T-helper 9 cell (primary cell): ENCODE data around the gene SHANK2.
"Not testable (repeated sequence)": the region's sequence is repeated elsewhere in the genome, so short reads cannot be mapped to it uniquely, and the experiment has no call there.

Experiments
- DNase-seq: peaks from one replicate; pipeline ENCODE4 v3.0.0-alpha.2; 2020

The SHANK2 gene

GRCh38 chr11:71244116-71244810, 8.1 kb downstream of the SHANK2 start:
- DNase-seq = no peak

- DNase-seq = no peak
These were observed 10.0 kb downstream of the SHANK2 start for GRCh38 chr11:71242391-71242790.

- DNase-seq = no peak
These were observed 10.6 kb downstream of the SHANK2 start for GRCh38 chr11:71241721-71242259.

GRCh38 chr11:71240865-71241691, 11.3 kb downstream of the SHANK2 start:
- no peak for DNase-seq

GRCh38 chr11:71240061-71240690, 12.2 kb downstream of the SHANK2 start:
- no peak for DNase-seq

GRCh38 chr11:71239581-71239980, 12.8 kb downstream of the SHANK2 start:
- DNase-seq = no peak

GRCh38 chr11:71238941-71239340, 13.4 kb downstream of the SHANK2 start:
- DNase-seq = no peak

- no peak for DNase-seq
These were observed 14.0 kb downstream of the SHANK2 start for GRCh38 chr11:71238285-71238875.

GRCh38 chr11:71237853-71238252, 14.5 kb downstream of the SHANK2 start:
- DNase-seq = no peak

GRCh38 chr11:71236836-71237475, 15.4 kb downstream of the SHANK2 start:
- DNase-seq = no peak

- no peak for DNase-seq
These were observed 16.7 kb downstream of the SHANK2 start for GRCh38 chr11:71235719-71236118.

- not testable (repeated sequence) for DNase-seq
These were observed 18.2 kb downstream of the SHANK2 start for GRCh38 chr11:71233896-71234852.

- DNase-seq = no peak
These were observed 20.0 kb downstream of the SHANK2 start for GRCh38 chr11:71232364-71232763.

GRCh38 chr11:71228961-71229360, 23.4 kb downstream of the SHANK2 start:
- no peak for DNase-seq

- DNase-seq = no peak
These were observed 25.2 kb downstream of the SHANK2 start for GRCh38 chr11:71227058-71227659.

- DNase-seq = no peak
These were observed 28.4 kb downstream of the SHANK2 start for GRCh38 chr11:71223671-71224660.

- DNase-seq = no peak
These were observed 29.3 kb downstream of the SHANK2 start for GRCh38 chr11:71223081-71223405.

- no peak for DNase-seq
These were observed 29.9 kb downstream of the SHANK2 start for GRCh38 chr11:71222318-71223080.

GRCh38 chr11:71221821-71222220, 30.6 kb downstream of the SHANK2 start:
- no peak for DNase-seq
